NCI-H2029 treated with DMSO at 0.1 percent for 48 hours (cell line): ENCODE measurements around the gene AMER3.
A peak's percentile ranks its signal among the peaks of the same experiment; 100 is the strongest.
"Not testable (repeated sequence)": the region's sequence is repeated elsewhere in the genome, so short reads cannot be mapped to it uniquely, and the experiment has no call there.

ENCODE experiments used
- DNase-seq: peaks from one replicate; lab custom pipeline; 2025; lab: John Stamatoyannopoulos, UW

Gene AMER3, protein sequence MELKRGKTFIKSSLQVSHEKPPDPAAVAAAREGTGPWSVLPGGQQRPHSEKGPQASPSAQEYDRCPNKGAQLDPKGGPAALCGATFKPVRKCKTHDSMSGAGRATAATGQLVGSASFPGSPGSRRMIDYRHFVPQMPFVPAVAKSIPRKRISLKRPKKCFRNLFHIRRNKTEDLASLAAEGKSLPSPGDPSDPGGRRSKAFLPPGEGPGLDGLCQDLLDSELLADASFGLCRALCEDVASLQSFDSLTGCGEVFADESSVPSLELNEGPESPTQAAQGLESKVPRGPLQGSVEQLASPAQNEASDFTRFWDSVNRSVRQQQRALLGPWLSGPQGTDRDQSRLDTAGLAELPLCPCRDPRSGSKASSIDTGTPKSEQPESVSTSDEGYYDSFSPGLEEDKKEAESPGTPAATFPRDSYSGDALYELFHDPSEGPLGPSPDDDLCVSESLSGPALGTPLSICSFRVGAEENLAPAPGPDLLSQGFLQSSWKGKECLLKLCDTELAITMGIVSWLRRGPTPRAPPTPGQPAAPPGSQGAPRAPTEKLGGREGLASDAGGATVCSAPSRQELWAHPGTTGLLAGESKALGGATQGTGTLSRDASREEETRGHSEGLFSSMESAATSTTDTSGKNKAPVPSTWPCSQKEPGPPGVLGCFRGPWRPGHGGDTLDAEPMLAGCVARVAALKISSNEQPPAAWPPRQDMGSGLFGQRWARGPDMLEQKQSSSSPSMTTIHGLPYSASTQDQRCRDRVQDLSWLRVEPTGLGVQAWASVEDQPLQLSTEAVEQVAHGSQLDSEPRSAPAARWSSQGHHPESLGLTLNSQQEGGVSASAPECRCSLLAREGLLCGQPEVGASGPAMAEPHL

DNA sequence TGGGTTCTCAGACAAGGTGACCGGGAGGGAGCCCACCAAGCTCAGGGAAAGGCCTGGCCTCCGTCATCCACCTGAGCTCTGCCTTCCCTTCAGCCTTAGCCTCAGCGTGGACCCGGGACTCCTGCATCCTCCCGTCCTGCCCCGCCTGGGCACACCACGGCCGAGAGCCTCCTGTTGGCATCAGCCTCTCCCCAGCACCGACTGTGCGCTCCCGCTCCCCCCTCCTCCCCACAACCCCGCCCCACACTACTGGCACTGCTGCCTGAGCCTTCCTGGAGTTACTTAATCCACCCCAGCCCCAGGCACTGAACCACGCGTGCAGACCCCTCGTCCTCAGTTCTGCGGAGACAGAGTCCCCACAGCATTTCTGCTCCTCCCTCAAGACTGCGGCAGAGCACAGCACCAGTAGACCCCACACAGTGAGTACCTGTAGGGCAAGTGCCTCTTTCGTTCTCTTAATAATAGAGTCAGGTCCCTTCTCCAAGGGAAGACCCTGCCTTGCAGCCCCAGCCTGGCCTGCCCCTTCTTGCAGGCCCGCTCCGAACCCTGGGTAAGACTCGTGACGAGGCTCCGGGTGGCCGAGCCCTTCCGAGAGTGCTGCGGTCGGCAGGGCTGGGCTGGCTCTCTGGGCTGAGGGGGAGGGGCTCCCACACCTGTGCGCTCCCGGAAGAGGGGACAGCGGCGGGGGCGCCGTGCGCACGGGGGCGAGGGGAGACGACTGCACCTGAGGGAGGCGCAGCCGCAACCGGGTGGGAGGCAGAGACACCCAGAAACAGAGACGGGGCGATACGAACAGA, at the start of gene AMER3:
Gene AMER3 (plus strand): TSS at position 285 of the 797 bp plus-strand sequence. CDS start 6,533 bp downstream, outside the sequence.
- peak; percentile 36 for DNase-seq

DNA sequence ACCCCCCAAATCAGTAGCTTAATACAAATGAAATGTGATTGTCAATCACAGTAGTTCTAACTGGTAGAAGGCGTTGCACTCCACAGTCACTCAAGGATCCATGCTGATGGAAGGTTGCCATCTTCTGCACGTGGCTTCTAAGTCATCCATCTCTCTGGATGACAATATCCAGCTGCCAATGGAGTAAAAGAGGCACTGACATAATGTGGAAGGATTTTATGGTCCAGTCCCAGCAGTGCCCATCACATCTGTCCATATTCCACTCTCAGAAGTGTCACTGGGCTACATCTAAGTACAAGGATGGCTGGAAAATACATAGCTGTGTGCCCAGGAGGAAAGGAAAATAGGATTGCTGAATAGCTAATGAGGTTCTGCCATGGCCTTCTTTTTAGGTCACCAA, 40.5 kb upstream of the AMER3 start:
- not testable (repeated sequence) for DNase-seq

DNA sequence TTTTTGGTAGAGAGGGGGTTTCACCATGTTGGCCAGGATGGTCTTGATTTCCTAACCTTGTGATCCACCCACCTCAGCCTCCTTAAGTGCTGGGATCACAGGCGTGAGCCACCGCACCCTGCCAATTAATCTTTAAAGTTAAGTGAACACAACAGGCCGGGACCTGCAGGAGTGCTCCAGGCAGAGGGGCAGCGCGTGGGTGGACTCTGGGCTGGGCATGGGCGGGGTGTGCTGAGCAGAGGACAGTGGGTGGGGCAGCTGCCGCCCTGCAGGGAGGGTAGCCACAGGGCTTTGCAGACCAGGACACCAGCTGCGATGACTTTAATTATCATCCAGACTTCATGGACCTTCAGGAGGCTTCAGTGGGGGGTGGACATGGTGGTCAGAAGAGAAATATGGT, 35.3 kb upstream of the AMER3 start:
- DNase-seq = no peak

DNA sequence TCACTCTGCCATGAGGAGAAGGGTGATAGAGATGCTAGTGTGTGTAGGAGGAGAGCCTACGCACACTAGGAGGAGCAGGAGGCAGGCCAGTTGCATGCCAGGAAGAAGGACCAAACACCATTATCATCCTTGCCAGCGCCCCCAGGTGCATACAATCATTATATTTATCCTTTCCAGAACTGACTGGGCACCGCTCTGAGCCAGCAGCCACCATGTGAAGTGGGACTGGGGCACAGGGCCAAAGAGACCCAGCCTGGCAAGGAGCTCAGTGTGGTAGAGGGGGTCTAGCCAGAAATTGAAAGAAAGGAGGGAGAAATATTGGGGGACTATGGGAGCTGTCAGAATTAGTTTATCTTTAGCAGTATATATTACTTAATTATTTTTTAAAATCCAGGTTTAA, 34.8 kb upstream of the AMER3 start:
- no peak for DNase-seq

DNA sequence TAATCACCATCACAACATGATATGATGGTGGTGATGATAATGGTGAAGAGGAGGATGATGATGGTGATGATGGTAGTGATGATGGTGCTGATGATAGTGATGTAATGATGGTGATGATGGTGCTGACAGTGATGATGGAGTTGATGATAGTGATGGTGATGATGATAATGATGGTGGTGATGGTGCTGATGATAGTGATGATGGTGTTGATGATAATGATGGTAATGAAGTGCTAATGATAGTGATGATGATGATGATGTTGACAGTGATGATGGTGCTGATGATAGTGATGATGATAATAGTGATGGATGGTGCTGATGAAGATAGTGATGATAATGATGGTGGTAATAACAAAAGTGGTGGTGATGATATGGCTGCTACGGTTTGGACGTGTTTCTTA, 30.9 kb upstream of the AMER3 start:
- DNase-seq = no peak

DNA sequence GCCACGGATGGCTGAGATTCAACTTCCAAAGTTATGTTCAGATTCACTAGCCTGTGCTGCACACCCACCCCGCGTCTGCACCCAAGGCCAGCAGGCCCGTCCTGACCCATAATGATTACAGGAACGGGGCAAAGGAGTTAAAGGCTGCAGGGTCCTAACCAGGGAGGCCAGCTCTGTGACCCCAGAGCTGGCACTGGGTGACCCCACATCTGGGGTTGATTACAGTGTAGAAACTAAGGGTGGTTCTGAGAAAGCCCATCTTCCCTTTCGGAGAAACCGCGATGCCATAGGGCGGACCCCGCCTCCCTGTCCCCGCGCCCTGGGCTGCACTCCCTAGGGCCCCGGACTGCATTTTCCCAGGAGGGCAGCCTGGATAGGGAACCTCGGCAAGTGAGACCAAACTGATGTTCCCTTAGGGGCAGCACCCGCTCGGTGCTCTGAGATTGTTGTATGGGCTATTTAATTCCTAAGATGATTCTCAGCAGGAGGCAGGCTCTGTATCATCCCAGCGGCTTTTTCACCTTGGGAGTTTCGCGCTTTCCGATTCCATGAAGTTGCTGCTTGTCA, 28.6 kb upstream of the AMER3 start:
- DNase-seq = no peak

DNA sequence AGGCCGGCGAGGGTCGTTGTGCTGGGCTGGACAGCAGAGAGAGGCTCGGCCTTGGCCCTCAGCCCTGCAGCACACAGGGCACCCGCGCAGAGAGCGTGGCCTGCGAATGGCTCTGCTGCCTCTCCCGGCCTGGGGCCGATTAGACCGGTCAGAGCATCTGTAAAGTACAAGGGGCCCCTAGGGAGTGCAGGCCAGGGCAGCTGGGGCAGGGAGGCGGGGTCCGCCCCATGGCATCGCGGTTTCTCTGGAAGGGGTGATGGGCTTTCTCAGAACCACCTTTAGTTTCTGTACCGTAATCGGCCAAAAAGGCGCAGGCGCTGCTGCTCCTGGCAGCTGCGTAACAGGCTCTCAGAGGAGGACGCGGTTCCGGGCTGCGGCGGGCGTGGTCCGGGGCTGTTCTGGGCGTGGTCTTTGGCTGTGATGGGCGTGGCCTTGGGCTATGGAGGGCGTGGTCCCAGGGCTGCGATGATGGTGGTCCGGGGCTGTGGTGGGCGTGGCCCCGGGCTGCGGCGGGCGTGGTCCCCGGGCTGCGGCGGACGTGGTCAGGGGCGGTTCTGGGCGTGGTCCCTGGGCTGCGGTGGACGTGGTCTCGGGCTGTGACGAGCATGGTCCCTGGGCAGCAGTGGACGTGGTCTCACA, 27.9 kb upstream of the AMER3 start:
- peak; percentile 81 for DNase-seq

DNA sequence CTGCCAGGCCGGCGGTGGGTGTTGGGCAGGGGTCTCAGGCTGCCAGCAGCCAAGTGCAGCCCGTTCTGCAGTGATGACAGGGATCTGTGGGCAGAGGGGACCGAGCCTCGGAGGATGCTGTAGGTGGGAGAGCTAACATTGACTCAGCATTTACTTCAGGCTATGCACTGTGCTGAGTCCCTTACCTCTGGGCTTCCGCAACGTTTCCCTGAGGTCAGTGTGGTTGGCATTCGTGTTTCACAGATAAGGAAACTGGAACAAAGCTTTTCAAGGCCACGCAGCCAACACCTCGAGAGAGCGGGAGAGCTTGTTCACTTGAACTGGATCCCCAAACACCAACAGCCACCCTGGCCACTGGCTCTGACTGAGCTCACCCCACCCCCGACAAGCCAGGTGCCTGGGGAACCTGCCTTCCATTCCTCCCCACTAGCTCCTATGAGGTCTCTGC, 27.3 kb upstream of the AMER3 start:
- peak; percentile 40 for DNase-seq

DNA sequence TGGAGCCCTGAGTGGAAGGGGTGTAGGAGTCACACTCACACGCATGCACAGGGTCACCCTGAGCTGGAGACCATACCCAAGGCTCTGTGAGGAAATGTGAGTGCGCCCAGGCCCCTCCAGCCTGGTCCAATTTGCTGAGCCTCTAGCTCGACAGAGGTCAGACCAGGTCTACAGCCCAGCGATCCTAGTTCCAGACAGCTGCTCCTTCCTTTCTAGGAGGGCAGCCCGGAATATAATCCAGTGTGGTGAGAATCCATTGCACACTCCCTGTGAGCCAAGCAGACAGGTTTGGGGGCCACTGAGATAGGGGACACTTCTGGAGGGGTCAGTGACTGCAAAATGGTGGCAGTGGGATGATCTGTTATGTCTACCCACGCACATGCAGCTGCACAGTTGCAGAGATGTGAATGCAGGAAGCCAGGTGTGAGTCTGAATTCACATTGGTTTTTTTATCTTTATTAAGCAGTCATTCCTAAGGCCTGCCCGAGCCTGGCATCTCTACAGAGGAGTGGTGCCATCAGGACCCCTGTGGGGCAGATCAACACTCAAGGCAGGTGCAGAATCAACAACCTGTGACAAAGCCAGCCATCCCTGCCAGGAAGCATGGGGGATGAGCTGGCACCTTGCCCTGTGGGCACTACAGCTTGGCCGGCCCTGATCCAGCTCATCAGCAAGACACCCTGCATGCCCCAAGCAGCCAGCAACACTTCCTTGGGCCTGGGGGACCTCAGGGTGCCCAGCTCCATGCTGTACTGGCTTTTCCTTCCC, 26.6 kb upstream of the AMER3 start, which contains the start of gene GPR148:
Gene GPR148 (plus strand): TSS at position 522 of the 768 bp plus-strand sequence. CDS start 82 bp downstream, at position 604.
- peak; percentile 92 for DNase-seq

DNA sequence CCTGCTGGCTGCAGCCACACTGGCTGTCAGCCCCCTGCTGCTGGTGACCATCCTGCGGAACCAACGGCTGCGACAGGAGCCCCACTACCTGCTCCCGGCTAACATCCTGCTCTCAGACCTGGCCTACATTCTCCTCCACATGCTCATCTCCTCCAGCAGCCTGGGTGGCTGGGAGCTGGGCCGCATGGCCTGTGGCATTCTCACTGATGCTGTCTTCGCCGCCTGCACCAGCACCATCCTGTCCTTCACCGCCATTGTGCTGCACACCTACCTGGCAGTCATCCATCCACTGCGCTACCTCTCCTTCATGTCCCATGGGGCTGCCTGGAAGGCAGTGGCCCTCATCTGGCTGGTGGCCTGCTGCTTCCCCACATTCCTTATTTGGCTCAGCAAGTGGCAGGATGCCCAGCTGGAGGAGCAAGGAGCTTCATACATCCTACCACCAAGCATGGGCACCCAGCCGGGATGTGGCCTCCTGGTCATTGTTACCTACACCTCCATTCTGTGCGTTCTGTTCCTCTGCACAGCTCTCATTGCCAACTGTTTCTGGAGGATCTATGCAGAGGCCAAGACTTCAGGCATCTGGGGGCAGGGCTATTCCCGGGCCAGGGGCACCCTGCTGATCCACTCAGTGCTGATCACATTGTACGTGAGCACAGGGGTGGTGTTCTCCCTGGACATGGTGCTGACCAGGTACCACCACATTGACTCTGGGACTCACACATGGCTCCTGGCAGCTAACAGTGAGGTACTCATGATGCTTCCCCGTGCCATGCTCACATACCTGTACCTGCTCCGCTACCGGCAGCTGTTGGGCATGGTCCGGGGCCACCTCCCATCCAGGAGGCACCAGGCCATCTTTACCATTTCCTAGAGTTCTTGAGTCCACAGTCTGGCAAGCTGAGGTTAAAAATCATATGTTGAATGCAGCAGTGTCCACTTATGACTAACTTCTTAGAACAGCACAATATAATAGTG, 25.7 kb upstream of the AMER3 start:
- DNase-seq = peak; percentile 78

DNA sequence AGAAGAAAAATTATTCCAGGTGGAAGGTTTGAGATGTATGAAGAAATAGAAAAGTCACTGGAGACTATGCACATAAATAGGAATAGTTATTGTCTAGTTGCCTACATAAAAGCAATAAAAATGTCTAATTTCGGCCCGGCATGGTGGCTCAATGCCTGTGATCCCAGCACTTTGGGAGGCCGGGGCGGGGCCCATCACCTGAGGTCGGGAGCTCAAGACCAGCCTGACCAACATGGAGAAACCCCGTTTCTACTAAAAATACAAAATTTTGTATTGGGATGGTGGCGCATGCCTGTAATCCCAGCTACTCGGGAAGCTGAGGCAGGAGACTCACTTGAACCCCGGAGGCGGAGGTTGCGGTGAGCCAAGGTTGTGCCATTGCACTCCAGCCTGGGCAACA, 23.1 kb upstream of the AMER3 start:
- DNase-seq = not testable (repeated sequence)

DNA sequence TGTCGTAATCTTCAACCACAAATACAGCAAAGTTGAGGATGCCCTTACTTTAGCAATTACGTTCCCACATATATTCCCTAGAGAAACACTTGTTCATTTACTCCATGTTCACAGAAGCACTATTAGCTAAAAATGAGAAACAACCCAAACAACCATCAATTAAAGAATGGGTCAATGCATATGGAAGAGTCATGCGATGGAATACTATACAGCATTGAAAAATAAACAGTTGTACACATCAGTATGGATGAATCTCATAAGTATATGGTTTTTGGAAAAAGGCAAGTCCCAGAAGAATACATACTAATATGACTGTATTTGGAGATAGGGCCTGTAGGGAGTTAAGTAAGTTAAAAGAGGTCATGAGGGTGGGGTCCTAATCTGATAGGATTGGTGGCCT, 20.1 kb upstream of the AMER3 start:
- DNase-seq = no peak

DNA sequence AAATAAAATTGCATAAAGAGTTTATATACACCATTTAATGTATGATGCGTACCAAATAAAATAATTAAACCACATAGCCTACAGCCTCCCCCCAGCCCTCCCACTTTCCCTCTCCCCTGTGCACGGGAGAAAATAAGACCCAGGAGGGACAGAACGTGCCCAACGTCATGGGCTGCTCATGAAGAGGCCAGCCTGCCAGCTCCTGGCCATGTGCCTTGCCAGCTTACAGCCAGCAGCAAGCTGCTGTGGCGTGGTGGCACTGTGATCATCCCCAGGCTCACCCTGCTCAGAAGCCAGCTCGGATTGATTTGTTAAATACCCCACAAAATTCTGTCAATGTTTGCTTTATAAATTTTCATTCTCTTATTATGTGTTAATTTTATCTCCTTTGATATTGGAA, 18.9 kb upstream of the AMER3 start:
- no peak for DNase-seq

DNA sequence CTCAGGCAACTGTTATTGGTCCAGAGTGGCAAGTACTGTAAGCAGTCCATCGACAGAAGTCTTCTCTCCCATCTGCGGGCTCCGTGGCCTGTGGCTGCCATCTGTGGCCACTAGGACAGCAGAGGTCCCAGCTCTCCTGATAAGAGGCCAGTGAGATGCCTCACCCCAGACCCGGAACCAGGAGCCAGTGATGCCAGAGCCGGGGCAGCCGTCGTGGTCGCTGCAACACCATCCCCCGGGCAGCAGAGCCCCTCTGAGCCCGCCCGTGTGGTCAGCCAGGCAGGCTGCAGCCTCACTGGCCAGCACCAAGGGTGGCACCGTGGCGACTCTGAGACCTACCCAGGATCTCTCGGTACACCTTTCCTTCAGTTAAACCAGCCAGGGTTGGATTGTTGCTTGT, 17.7 kb upstream of the AMER3 start:
- no peak for DNase-seq

DNA sequence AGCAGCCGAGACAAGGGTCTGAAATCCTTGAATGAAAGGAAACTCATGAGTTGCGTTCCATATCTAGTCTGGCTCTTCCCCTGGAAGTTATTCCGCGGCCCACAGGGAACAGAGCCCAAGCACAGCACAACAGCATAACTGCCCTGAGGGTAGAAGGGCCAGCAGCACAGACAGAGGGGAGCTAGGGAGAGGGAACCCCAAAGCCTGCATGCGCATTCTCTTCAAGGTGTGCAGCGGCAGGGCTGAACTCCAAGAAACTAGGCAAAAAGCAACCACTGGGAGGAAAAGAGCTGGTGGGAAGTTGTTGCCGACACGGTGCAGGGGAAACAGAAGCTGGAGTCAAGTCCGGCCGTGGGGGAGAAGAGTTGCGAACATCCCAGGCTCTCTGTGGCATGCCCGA, 14.7 kb upstream of the AMER3 start:
- DNase-seq = no peak

DNA sequence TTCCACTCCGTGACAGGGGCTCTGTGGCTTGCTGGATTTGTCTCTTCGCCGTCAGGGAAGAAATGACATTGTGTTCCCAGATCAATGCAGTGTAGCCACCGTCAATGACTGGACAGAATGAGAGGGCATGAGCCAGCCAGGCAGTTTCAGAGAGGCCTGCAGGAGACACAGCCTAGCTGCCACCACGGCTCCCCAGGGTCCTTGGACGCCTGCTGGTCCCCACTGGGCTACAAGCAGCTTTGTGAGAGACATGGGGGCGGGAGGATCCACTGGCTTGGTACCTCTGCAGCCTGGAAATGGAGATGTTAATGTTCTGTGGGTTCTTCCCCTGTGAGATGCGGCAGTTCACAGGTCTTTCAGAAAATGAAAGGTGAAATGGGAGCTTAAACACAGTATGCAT, 12.1 kb upstream of the AMER3 start:
- DNase-seq = no peak

DNA sequence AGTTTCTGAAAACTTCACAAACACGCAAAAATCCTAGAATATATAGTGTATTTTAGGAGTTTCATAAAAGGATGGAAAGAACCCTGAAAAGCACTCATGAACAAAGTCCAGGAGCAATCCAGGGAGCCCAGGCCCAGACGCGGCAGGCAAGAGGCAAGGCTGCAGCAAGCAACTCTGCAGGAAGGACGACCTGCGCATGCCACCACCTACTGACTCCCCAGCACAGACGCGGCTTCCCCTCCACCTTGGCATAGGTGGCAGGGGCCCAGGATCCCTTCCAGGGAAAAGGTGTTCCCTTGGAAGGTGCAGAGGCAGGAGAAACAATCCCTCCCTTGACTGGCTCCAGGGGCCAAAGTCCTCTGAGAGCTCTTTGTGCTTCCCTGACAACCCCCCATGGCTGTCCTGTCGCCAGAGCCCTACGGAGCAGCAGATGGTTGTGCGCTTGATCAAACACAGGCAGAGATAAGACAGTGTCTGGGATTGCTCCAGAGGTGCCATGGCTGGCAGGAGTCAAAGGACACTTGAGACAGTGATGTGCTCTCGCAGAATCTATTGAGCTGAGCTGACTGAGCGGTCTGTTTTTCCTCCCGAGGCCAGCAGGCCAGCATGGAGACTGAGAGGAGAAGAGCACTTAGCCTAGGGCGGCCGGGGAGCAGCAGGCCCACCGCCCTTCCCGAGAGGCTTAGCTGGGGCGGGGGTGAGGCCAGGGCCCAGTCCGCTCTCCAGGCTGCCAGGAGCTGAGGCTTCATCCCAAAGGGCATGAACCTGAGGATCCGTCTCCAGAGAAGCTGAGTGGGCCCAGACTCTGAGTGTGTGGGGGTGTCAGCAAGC, 10.8 kb upstream of the AMER3 start:
- peak; percentile 63 for DNase-seq

DNA sequence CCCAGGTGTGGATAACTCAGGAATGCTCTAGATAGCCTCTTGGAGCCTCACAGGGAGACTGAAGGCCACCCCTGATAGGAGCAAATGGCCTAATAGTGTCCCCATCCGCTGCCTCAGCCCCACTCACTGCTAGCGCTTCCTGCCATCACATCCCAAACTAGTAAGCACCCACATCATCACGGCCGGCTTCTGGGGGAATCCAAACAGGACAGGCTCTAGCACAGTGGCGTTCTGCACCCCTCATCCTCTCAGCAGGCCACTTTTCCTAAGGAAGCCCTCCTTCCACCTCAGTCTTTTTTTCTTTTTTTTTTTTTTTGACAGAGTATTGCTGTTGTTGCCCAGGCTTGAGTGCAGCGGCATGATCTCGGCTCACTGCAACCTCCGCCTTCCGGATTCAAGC, 6.3 kb upstream of the AMER3 start:
- DNase-seq = no peak
